NCI-H526 (cell line): ENCODE measurements around the gene MAGI2.

ENCODE experiments used
- DNase-seq, 2 experiments: peaks; one replicate each; lab custom pipeline; 2025; lab: John Stamatoyannopoulos, UW

The MAGI2 gene

GRCh38 chr7:78139335-78139734 lies 1314.1 kb downstream of the MAGI2 start:
- no peak for DNase-seq

GRCh38 chr7:78134774-78135173 lies 1318.7 kb downstream of the MAGI2 start:
- DNase-seq: peak in 1 of 2 experiments; percentile 27

GRCh38 chr7:78134256-78134655 lies 1319.2 kb downstream of the MAGI2 start:
- DNase-seq: peak; percentile 53 to 86

- DNase-seq: peak in 1 of 2 experiments; percentile 9
Observed at GRCh38 chr7:78130446-78131215, 1322.8 kb downstream of the MAGI2 start.

- DNase-seq: no peak
Observed at GRCh38 chr7:78129865-78130264, 1323.6 kb downstream of the MAGI2 start.

- no peak for DNase-seq
Observed at GRCh38 chr7:78127009-78127408, 1326.5 kb downstream of the MAGI2 start.

GRCh38 chr7:78125884-78126283 lies 1327.6 kb downstream of the MAGI2 start:
- no peak for DNase-seq

- no peak for DNase-seq
Observed at GRCh38 chr7:78124216-78124615, 1329.3 kb downstream of the MAGI2 start.

GRCh38 chr7:78121888-78122287 lies 1331.6 kb downstream of the MAGI2 start:
- no peak for DNase-seq

- DNase-seq: no peak
Observed at GRCh38 chr7:78118470-78118869, 1335.0 kb downstream of the MAGI2 start.

GRCh38 chr7:78115876-78116275 lies 1337.6 kb downstream of the MAGI2 start:
- DNase-seq: no peak

- no peak for DNase-seq
Observed at GRCh38 chr7:78114993-78115392, 1338.5 kb downstream of the MAGI2 start.

GRCh38 chr7:78112488-78112887 lies 1341.0 kb downstream of the MAGI2 start:
- DNase-seq: peak in 1 of 2 experiments; percentile 44

GRCh38 chr7:78111386-78111785 lies 1342.1 kb downstream of the MAGI2 start:
- no peak for DNase-seq

- DNase-seq: no peak
Observed at GRCh38 chr7:78103475-78103874, 1350.0 kb downstream of the MAGI2 start.

GRCh38 chr7:78101076-78101475 lies 1352.4 kb downstream of the MAGI2 start:
- DNase-seq: no peak

GRCh38 chr7:78099715-78100394 lies 1353.6 kb downstream of the MAGI2 start:
- no peak for DNase-seq

- no peak for DNase-seq
Observed at GRCh38 chr7:78095549-78095948, 1357.9 kb downstream of the MAGI2 start.

- DNase-seq: no peak
Observed at GRCh38 chr7:78092331-78092730, 1361.1 kb downstream of the MAGI2 start.

- DNase-seq: peak in 1 of 2 experiments; percentile 59
Observed at GRCh38 chr7:78090616-78091015, 1362.9 kb downstream of the MAGI2 start.

- DNase-seq: no peak
Observed at GRCh38 chr7:78083476-78084120, 1369.9 kb downstream of the MAGI2 start.

- no peak for DNase-seq
Observed at GRCh38 chr7:78082556-78082955, 1370.9 kb downstream of the MAGI2 start.

GRCh38 chr7:78081888-78082287 lies 1371.6 kb downstream of the MAGI2 start:
- DNase-seq: peak in 1 of 2 experiments; percentile 15
